HG03103 (cell line): Measurements from ENCODE around the gene SNX4.
"Not testable (repeated sequence)": the region's sequence is repeated elsewhere in the genome, so short reads cannot be mapped to it uniquely, and the experiment has no call there.

ENCODE experiments used
- ATAC-seq: cut with Tn5 transposase; IDR thresholded peaks from one replicate; pipeline ENCODE4 v1.9.1; 2021; ENCODE audit warnings: low read depth; ENCODE audit not compliant: unreplicated experiment

Gene SNX4

DNA sequence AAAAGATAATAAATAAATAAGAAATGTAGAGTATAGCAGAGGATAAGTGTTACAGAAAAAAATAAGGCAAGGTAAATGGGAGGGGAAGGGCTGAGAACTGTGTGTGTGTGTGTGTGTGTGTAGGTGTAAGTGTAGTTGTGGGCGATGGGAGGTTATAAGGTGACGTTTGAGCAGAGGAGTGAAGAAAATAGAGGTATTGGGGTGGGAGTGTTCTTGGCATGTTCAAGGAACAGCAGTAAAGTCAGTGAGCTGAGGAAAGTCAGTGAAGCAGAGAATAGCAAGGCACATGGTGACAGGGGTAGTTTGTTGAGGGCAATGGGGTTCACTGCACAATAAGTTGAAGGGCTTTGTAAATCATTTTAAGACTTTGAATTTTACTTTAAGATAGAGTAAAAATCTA is 113.9 kb downstream of the SNX4 start:
- no peak for ATAC-seq

DNA sequence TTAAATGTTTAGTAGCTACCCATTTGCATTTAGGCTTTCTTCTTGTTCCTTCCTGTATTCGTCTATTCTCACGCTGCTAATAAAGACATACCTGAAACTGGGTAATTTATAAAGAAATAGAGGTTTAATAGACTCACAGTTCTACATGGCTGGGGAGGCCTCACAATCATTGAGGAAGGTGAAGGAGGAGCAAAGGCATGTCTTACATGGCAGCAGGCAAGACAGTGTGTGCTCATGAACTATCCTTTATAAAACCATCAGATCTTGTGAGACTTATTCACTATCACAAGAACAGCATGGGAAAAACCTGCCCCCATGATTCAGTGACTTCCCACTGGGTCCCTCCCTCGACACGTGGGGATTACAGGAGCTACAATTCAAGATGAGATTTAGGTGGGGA is 114.5 kb downstream of the SNX4 start:
- not testable (repeated sequence) for ATAC-seq

DNA sequence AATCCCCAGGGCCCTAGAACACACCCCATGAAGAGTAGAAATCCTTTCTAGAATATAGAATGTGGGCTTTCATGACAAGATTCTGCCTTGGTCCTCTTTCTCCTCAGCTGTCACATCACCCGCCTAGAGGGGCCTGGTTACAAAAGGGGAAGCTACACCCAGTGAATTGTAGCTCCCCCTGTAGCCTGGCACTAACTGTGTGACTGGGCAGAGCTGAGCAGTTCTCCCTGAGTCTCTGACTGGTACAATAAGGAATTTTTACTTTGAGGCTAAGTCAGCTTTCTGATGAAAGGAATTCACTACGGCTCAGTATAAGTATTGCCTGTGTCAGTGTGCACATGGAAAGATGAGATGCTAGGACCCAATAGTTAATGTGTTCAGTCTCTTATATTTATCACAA is 116.2 kb downstream of the SNX4 start:
- ATAC-seq = no peak

DNA sequence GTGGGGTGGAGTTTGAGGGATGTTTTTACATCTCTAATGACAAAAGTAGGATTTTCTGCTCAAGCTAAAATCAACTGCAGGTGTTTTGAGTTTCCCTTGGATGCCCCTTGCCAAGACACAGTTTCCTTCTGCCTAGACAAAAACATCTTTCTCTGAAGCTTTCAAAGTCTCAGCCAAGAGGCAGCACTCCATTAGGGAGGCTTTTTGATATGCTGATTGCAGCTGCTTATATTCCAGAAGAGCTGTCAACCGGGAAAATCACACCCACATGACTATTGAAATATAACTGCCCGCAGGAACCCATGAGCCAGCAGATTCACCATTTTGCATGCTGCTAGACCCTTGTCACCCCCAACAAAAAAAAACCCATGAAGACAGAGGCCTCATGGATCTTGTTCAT is 117.4 kb downstream of the SNX4 start:
- no peak for ATAC-seq

DNA sequence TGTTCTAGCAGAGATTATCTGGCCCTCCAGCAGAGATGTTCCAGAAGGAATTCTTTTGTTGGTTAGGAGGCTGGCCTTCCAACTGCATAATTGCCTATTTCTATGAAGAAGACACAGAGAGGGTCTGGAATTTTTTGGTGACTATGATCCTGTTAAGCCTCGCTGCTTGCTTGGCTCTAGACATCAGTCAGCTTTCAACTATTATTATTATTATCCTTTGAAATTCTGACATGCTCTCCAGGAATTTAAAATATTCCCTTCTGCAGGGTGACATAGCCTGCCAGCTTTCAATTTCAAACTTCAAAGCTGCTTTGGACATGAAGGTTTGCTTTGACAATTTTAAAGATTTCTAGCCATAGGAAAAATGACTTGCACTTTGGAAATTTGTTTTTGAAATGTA is 118.6 kb downstream of the SNX4 start:
- ATAC-seq = no peak

DNA sequence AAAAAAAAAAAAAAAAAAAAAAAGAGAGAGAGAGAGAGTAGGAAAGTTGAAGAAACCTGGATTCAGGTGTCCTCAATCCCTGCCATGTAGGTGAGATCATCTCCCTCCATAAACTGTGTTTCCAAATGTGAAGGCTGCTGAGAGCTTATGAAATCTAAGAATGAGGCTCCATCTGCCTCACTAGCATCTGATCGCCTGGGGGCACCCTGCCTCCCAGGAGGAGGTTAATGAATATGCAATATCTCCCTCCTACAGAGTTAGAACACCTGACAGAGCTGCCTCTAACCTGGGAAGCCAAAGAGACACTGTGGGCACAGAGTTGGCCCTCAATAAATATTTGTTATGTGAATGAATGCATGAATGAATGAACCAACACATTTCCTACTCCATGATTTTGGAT is 121.0 kb downstream of the SNX4 start:
- ATAC-seq = no peak
